Urinary bladder (tissue), 4 donors: ENCODE data around the gene NDUFS3. TPM values are rescaled to one million over a fixed set of nuclear protein-coding genes. Genes with fewer than 3 reads are reported as not detected.
"Not testable (repeated sequence)": the region's sequence is repeated elsewhere in the genome, so short reads cannot be mapped to it uniquely, and the experiment has no call there.

Experiments
- DNase-seq: peaks from one replicate; pipeline ENCODE4 v3.0.0-alpha.2; 2015; ENCODE audit errors: extremely low spot score
- H3K27ac ChIP-seq: one replicate; pipeline ENCODE4 v1.5.1; 2013; ENCODE audit warnings: low read depth, mild to moderate bottlenecking, moderate library complexity
- H3K36me3 ChIP-seq: one replicate; pipeline ENCODE4 v1.6.1; 2013; ENCODE audit warnings: mild to moderate bottlenecking, moderate library complexity; ENCODE audit not compliant: insufficient read depth
- H3K4me1 ChIP-seq: one replicate; pipeline ENCODE4 v1.6.1; 2013; ENCODE audit warnings: mild to moderate bottlenecking, moderate library complexity; ENCODE audit not compliant: insufficient read depth
- H3K4me3 ChIP-seq: one replicate; pipeline ENCODE4 v1.5.1; 2013; ENCODE audit warnings: low read depth, low read length
- WGBS: extraction: QIAGEN DNeasy Blood & Tissue Kit; methylation state at CpG from one replicate; pipeline ENCODE4 v1.1.7; 2013; 5-methylcytosine and 5-hydroxymethylcytosine counted together
- polyA plus RNA-seq: library from polyadenylated mRNA; stranded (reverse); fragments of 200-250 nt; gene quantifications from one replicate; pipeline ENCODE4 v1.2.3, GENCODE V29; 2013
- total RNA-seq: library from RNA; depleted of rRNA; stranded (reverse); fragments of >200 nt; gene quantifications from one replicate; pipeline ENCODE4 v1.2.3, GENCODE V29; 2014
- donor health status: healthy with polysubstance abuse.
- donor health status: healthy.

The NDUFS3 gene
- total and polyA plus RNA-seq, 2 donors, result 40.0 to 107 TPM

- Histone ChIP-seq H3K4me1 (peaks cover 2% of the 10 kb centered on the region), H3K36me3 (no peaks in the 10 kb centered on the region), H3K27ac (no peak overlapping the region), H3K4me3 (no peak overlapping the region)
- WGBS, result 85% methylated on average over 10 of the region's 10 CpGs
- no peak for DNase-seq
These were observed 28.4 kb upstream of the NDUFS3 start for GRCh38 chr11:47550288-47551047.

GRCh38 chr11:47551086-47551485 lies 27.8 kb upstream of the NDUFS3 start:
- peaks cover 2% of the 10 kb centered on the region for H3K4me1 ChIP-seq
- no peaks in the 10 kb centered on the region for H3K36me3 ChIP-seq
- peak overlapping the region; percentile 10 for H3K27ac ChIP-seq
- no peak overlapping the region for H3K4me3 ChIP-seq
- no peak for DNase-seq

GRCh38 chr11:47552056-47552565 lies 26.8 kb upstream of the NDUFS3 start:
- Histone ChIP-seq H3K27ac (peak overlapping the region; percentile 86), H3K36me3 (no peaks in the 10 kb centered on the region), H3K4me3 (peak overlapping the region; percentile 97), H3K4me1 (peaks cover 2% of the 10 kb centered on the region)
- DNase-seq, result no peak
- 1% methylated on average over 22 of the region's 22 CpGs for WGBS

- Histone ChIP-seq H3K36me3 (no peaks in the 10 kb centered on the region), H3K4me1 (peaks cover 2% of the 10 kb centered on the region), H3K27ac (peak within 1 kb of the TSS; percentile 86), H3K4me3 (peak within 1 kb of the TSS; percentile 97)
- peak; percentile 69 for DNase-seq
- under 1% methylated on average over 89 of the region's 89 CpGs for WGBS
These were observed 26.1 kb upstream of the NDUFS3 start, which contains the start of gene CELF1 for GRCh38 chr11:47552566-47553405. CELF1 (minus strand) TSS chr11:47553132; CDS start chr11:47499523, 53,609 bp downstream.

GRCh38 chr11:47553406-47553743 lies 25.5 kb upstream of the NDUFS3 start:
- DNase-seq, result no peak

GRCh38 chr11:47557004-47557403 lies 21.9 kb upstream of the NDUFS3 start:
- H3K27ac ChIP-seq, H3K4me3 ChIP-seq, DNase-seq, H3K4me1 ChIP-seq, H3K36me3 ChIP-seq: not testable (repeated sequence)
- WGBS, result 95% methylated on average over 12 of the region's 12 CpGs

More at GRCh38 chr11:47553406-47553743, 25.5 kb upstream of the NDUFS3 start:
- H3K36me3 ChIP-seq, result no peaks in the 10 kb centered on the region
- H3K4me1 ChIP-seq, result peaks cover 2% of the 10 kb centered on the region
- WGBS, result 9% methylated on average over 9 of the region's 9 CpGs
- peak overlapping the region; percentile 37 for H3K4me3 ChIP-seq
- H3K27ac ChIP-seq, result no peak overlapping the region

GRCh38 chr11:47558695-47559094 lies 20.2 kb upstream of the NDUFS3 start:
- Histone ChIP-seq H3K36me3 (no peaks in the 10 kb centered on the region), H3K4me1 (no peaks in the 10 kb centered on the region), H3K27ac (no peak overlapping the region), H3K4me3 (no peak overlapping the region)
- no peak for DNase-seq
- WGBS, result over 99% methylated on average over 1 of the region's 1 CpG

- Histone ChIP-seq H3K36me3 (no peaks in the 10 kb centered on the region), H3K4me3 (no peak overlapping the region), H3K4me1 (peaks cover 4% of the 10 kb centered on the region), H3K27ac (no peak overlapping the region)
- 83% methylated on average over 2 of the region's 2 CpGs for WGBS
- no peak for DNase-seq
These were observed 18.4 kb upstream of the NDUFS3 start for GRCh38 chr11:47560426-47560825.

GRCh38 chr11:47562393-47562792 lies 16.5 kb upstream of the NDUFS3 start:
- not testable (repeated sequence) for DNase-seq, H3K4me1 ChIP-seq, H3K36me3 ChIP-seq, H3K4me3 ChIP-seq, H3K27ac ChIP-seq
- 94% methylated on average over 4 of the region's 4 CpGs for WGBS

- H3K27ac ChIP-seq, H3K36me3 ChIP-seq, H3K4me3 ChIP-seq, H3K4me1 ChIP-seq, DNase-seq: not testable (repeated sequence)
- 95% methylated on average over 10 of the region's 10 CpGs for WGBS
These were observed 14.5 kb upstream of the NDUFS3 start for GRCh38 chr11:47564366-47564765.

- no peak overlapping the region for H3K27ac ChIP-seq
- no peak for DNase-seq
- H3K4me1 ChIP-seq, result peaks cover 4% of the 10 kb centered on the region
- WGBS, result 14% methylated on average over 11 of the region's 11 CpGs
- peak overlapping the region; percentile 94 for H3K4me3 ChIP-seq
- H3K36me3 ChIP-seq, result no peaks in the 10 kb centered on the region
These were observed 13.9 kb upstream of the NDUFS3 start for GRCh38 chr11:47564933-47565339.

- under 1% methylated on average over 86 of the region's 86 CpGs for WGBS
- Histone ChIP-seq H3K4me3 (peak within 1 kb of the TSS; percentile 94), H3K27ac (peak within 1 kb of the TSS; percentile 41), H3K4me1 (peaks cover 4% of the 10 kb centered on the region), H3K36me3 (peaks cover under 1% of the 10 kb centered on the region)
- DNase-seq, result no peak
These were observed 13.3 kb upstream of the NDUFS3 start, which contains the start of gene PTPMT1 for GRCh38 chr11:47565340-47566148. PTPMT1 (plus strand) TSS chr11:47565599; CDS start chr11:47565623, 24 bp downstream.

- DNase-seq, result no peak
- WGBS, result 42% methylated on average over 17 of the region's 17 CpGs
- Histone ChIP-seq H3K27ac (no peak overlapping the region), H3K4me1 (peaks cover 4% of the 10 kb centered on the region), H3K36me3 (peaks cover 2% of the 10 kb centered on the region), H3K4me3 (peak overlapping the region; percentile 94)
These were observed 12.7 kb upstream of the NDUFS3 start for GRCh38 chr11:47566149-47566698.
